ENCODE results near the gene FAM229A. TPM values are rescaled to one million over a fixed set of nuclear protein-coding genes. Genes with fewer than 3 reads are reported as not detected.

Gene FAM229A
- total RNA-seq, 1 experiment from 2014 or later: 0.84 TPM

DNA sequence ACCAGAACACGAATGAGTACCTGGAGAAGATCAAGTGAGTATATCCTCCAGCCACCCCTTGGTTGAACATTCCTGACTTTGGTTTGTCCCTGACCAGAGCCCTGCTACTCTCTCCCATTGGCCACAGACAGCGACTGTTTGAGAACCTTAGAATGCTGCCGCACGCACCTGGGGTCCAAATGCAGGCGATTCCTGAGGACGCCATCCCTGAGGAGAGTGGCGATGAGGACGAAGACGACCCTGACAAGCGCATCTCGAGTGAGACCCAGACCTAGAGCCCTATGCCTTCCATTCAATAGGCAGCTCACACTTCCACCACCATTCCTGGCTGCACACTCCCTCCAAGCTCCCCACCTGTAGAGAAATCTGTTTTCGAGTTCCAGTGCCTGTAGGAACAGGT, 30.7 kb downstream of the FAM229A start:
- DNase-seq (ENCODE audit: low read depth): no peak

DNA sequence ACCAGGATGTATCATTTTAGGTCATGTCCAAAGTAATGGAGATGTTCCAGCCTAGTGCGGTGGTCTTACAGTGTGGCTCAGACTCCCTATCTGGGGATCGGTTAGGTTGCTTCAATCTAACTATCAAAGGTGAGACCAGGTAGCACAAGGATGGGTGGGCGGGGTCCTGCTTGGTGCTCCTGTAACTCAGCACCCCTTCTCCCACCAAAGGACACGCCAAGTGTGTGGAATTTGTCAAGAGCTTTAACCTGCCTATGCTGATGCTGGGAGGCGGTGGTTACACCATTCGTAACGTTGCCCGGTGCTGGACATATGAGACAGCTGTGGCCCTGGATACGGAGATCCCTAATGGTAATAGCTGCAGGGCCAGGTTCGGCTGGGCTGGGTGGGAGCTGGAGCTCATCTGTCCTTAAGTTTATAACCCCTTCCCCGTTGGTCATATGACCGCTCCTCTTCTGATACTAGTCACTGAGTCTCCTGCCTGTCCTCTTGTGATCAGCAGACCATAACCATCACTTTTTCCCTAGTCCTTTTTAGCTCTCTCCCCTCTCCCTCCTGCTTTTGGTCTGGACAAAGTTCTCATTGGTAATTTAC, 31.6 kb downstream of the FAM229A start:
- DNase-seq (ENCODE audit: low read depth): no peak

DNA sequence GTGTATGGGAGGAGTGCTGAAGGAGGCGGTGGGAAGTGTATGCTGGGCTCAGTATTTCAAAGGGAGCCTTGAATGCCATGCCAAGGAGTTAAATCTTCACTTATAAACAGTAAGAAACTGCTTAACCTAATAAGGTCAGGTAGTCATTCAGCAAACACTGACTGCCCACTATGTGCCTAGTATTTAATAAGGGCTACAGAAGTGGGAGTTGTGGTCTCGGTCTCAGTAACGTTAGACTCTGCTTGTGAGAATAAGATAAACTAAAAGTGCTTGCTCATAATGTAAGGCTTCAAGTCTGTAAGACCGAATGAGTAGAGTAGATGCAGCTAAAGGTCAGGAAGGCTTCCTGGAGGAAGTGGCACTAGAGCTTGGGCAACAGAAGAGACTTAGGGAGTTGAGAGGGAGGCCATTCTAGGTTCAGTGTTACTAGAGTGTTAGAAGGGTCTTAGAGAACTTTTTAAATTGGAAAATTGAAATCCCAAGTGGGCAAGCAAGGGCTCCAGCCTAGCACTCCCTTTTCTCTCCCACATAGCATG, 32.3 kb downstream of the FAM229A start:
- no peak for DNase-seq (ENCODE audit: low read depth)

GRCh38 chr1:32327204-32327603, 35.1 kb downstream of the FAM229A start:
- no peak for DNase-seq (ENCODE audit: low read depth)

- no peak for DNase-seq (ENCODE audit: low read depth)
These were observed 40.5 kb downstream of the FAM229A start for GRCh38 chr1:32321712-32322291.

DNA sequence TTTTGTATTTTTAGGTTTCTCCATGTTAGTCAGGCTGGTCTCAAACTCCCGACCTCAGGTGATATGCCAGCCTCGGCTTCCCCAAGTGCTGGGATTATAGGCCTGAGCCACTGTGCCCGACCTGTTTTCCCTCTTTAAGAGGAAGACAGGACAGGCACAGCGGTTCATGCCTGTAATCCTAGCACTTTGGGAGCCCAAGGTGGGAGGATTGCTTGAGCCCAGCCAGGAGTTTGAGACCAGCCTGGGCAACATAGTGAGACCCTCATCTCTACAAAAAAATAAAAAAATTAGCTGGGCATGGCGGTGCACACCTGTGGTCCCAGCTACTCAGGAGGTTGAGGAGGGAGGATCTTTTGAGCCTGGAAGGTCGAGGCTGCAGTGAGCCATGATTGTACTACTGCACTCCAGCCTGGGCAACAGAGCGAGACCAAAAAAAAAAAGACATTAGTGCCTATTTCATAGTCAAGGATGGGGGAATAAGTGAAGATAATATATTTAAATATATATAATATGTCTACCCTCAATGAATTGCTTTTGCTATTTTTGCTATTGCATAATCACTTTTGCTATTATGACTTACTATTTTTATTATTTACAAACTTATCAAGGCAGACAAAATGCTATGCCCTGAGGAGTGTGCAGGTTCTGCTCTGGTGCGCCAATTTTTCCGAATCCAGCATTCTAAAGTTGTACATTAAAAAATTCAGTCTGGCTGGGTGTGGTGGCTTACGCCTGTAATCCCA, 44.0 kb downstream of the FAM229A start:
- no peak for DNase-seq (ENCODE audit: low read depth)

DNA sequence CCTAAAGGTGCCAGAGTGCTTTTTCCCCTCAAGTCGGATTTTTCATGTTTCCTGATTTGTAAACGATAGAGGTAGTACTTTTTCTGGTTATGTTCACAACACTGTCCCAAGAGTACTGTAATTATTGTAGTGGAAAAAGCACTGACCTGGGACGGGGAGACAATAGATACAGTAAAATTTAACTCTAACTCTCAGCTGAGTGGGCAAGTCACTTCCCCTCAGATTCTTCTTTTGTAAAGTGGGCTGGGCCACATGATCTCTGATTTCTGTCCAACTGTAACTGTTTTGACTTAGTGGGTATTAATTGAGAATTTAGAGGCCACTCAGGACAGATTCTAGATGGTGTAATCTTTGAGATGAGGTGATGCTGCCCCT, 45.4 kb downstream of the FAM229A start:
- DNase-seq (ENCODE audit: low read depth): no peak

DNA sequence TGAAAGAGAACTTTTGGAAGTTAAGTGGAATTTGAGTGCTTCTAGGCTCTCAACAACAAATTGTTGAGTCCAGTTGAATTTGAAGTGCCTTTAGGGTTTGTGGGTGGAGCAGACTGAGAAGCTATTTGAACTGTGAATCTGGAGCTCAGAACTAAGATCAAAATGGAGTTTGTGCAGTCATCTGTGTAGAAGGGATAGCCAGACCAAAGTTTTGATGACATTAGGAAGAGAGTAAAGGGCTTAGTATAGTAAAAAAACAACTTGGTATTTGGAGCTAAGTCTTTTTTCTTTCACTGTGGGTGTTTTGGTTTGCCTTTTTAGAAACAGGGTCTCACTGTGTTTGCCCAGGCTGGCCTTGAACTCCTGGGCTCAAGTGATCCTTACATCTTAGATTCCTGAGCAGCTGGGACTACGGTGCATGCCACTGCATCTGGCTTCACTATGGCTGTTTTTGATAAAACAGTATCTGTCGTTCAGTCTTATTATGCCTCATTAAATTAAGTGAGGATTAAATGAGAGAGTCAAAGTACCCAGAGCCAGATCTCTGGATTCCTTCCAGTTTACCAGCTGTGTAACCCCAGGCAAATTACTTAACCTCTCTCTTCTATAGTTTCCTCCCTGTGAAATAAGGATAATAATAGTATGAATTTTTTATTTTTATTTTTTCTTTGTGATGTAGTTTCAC, 50.4 kb downstream of the FAM229A start:
- DNase-seq (ENCODE audit: low read depth): no peak

Other genes with a start within 250 kb of the FAM229A start
- gene TXLNA, start 182.8 kb downstream of the FAM229A start, total RNA-seq (2014; rRNA removed; shearing (Covaris generic)): 48.4 and 57.0 TPM in 2 replicates
- gene CCDC28B, start 161.9 kb downstream of the FAM229A start, total RNA-seq (2014; rRNA removed; shearing (Covaris generic)): 29.1 and 37.4 TPM in 2 replicates
- 2.9 and 5.6 TPM in 2 replicates for gene IQCC, start 156.8 kb downstream of the FAM229A start, total RNA-seq (2014; rRNA removed; shearing (Covaris generic))
- gene DCDC2B, start 153.4 kb downstream of the FAM229A start, total RNA-seq (2014; rRNA removed; shearing (Covaris generic)): not detected in 2 replicates
- gene TMEM234, start 140.1 kb downstream of the FAM229A start, total RNA-seq (2014; rRNA removed; shearing (Covaris generic)): 14.9 and 16.2 TPM in 2 replicates
- 423 and 475 TPM in 2 replicates for gene EIF3I, start 140.1 kb downstream of the FAM229A start, total RNA-seq (2014; rRNA removed; shearing (Covaris generic))
- gene FAM167B, start 115.3 kb downstream of the FAM229A start, total RNA-seq (2014; rRNA removed; shearing (Covaris generic)): 0.49 TPM in 1 of 2 replicates, not detected in the other
- gene LCK, start 111.2 kb downstream of the FAM229A start, total RNA-seq (2014; rRNA removed; shearing (Covaris generic)): not detected in 2 replicates
- 115 and 121 TPM in 2 replicates for gene HDAC1, start 70.4 kb downstream of the FAM229A start, total RNA-seq (2014; rRNA removed; shearing (Covaris generic))
- 31.7 and 47.7 TPM in 2 replicates for gene MARCKSL1, start 26.3 kb downstream of the FAM229A start, total RNA-seq (2014; rRNA removed; shearing (Covaris generic))
- 0.12 and 0.39 TPM in 2 replicates for gene TSSK3, start 54 bp upstream of the FAM229A start, total RNA-seq (2014; rRNA removed; shearing (Covaris generic))
- 45.1 and 52.7 TPM in 2 replicates for gene BSDC1, start 32.0 kb upstream of the FAM229A start, total RNA-seq (2014; rRNA removed; shearing (Covaris generic))
- under 0.01 TPM in 1 of 2 replicates, not detected in the other for gene ZBTB8B, start 102.6 kb upstream of the FAM229A start, total RNA-seq (2014; rRNA removed; shearing (Covaris generic))
- 5.5 and 6.7 TPM in 2 replicates for gene ZBTB8A, start 176.9 kb upstream of the FAM229A start, total RNA-seq (2014; rRNA removed; shearing (Covaris generic))